Globus pallidus (tissue), 1 donor: Measurements from ENCODE around the gene LAGE3.
A peak's percentile ranks its signal among the peaks of the same experiment; 100 is the strongest.
"Not testable (repeated sequence)": the region's sequence is repeated elsewhere in the genome, so short reads cannot be mapped to it uniquely, and the experiment has no call there.

ENCODE experiments used
- DNase-seq: peaks from one replicate; pipeline ENCODE4 v3.0.0-alpha.2; 2015; ENCODE audit warnings: low spot score

The LAGE3 gene

DNA sequence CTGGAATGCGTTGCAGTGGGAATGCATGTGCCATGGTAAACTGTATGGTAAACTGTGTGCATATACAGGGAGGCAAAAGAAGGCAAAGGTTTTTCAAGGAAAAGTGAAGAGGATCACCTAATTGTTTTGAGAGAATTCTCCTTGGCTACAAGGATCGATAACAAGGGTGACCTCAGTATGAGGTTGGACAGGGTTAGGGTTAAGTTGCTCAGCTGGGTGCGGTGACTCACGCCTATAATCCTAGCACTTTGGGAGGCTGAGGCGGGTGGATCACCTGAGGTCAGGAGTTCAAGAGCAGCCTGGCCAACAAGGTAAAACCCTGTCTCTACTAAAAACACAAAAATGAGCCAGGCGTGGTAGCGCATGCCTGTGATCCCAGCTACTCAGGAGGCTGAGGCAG lies 22.3 kb upstream of the LAGE3 start:
- DNase-seq: not testable (repeated sequence)

DNA sequence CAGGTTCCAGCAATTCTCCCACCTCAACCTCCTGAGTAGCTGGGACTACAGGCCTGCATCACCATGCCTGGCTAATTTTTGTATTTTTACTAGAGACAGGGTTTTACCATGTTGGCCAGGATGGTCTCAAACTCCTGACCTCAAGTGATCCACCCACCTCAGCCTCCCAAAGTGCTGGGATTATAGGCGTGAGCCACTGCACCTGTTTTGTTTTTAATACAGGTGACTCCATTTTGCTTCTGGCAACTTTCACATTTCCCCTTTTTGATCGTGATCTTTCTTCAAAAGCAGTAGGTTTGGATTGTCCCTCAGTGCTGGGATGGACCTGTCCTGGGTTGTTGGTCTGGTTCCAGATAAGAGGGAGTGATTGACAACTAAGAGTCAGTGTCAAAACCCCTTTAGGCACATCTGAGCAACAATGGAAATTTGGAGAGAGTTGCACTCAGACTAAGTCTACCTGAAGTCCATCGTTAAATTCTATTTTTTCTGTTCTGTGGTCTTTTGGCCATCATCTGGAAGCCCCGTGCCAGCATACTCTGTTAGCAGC lies 17.6 kb upstream of the LAGE3 start:
- not testable (repeated sequence) for DNase-seq

DNA sequence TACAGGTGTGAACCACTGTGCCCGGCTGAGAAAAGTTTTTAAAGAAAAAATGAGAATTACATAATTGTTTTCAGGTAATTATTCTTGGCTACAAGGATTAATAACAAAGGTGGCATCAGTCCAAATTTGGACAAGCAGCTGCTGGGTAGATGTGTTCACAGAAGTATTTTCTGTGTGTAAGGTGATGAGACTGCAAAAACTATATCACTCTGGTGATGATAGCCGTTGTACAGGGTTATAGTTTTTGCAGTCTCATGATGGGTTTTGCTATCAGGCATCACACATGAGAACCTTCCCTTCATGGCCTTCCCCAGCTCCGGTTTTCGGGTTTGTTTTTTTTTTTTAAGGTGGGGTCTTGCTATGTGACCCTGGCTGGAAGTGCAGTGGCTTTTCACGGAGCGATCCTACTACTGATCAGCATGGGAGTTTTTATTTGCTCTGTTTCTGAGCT lies 16.4 kb upstream of the LAGE3 start:
- no peak for DNase-seq

DNA sequence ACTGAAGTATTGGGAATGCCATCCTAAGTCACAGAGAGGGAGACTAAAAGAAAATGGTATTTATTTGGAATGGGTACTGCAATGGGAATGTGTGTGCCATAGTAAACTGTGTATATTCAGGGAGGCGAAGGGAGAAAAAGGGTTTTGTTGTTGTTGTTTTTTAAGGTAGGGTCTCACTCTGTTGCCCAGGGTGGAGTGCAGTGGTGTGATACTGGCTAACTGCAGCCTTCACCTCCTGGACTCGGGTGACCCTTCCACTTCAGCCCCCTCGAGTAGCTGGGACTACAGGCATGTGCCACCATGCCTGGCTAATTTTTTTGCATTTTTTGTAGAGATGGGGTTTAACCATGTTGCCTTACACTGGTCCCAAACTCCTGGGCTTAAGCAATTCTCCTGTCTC lies 15.6 kb upstream of the LAGE3 start:
- no peak for DNase-seq

DNA sequence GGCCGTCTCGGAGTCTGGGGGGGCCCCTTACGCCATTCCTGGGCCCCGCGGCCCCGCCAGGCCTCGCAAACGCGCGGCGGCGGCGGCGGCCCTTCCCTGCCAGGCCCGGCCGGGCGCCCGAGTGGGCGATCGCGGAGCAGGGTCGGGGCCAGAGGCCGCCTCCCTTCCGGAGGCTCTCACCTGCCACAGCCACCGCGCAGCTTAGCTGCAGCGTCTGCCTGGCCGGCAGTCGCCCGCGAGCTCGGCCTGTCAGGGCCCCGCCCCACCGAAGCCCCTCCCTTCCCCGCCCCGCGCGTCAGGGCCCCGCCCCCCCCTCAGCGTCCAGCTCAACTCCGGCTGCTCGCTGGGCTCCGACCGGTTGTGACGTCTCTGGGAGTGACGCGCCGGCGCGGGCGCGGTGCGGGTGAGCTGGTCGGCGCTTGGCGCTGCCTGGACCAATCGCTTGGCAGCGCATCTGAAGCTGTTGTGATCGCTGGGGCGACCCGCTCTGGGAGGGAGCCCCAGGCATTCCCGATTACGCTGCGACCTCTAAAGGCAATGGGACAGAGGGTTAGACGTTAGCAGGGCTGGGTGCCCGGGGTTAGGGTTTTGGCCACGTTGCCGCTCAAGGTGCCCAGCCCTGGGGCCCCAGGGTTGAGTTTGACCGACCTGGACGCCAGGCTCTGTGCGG lies 11.5 kb upstream of the LAGE3 start, which contains the start of gene SLC10A3:
SLC10A3 (minus strand) TSS at position 216 of the 670 bp plus-strand sequence. CDS start 1,689 bp downstream, outside the sequence.
- peak; percentile 95 for DNase-seq

DNA sequence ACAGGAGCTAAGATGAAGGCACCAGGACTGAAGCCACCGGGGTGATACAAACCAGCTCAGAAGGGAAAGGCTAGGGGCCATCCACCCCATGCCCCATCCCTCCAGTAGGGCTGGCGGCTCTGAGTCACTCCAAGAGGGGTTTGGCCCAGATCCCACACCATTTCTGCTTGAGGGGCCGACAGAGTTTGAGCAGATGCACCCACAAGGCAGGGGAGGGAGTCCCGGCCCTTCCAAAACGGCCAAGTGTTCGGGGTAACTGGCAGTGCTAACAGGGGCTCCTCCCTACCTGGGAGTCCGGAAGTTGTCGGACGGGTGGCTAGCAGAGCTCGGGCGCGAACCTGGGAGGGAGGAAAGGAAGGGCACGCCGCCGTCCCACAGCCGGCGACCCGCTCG lies 10.9 kb upstream of the LAGE3 start:
- DNase-seq: no peak

DNA sequence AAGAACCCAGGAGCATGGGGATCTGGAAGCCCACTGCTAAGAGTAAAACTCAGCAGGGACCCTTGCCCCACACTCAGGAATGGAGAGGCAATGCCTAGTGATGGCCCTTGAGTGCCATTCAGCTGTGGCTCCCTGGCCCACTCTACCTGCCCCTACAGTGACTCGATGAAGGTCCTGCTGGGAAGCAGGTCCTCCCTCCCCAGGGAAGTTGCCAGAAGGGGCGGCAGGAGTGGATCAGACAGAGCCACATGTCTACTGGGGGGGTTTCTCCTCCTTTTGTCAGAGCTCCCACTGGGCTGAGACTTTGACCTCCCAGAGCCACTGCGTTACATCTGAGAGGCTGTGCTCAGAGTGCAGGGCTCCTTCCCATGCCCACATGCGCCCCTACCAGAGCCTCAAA lies 10.1 kb upstream of the LAGE3 start:
- no peak for DNase-seq

DNA sequence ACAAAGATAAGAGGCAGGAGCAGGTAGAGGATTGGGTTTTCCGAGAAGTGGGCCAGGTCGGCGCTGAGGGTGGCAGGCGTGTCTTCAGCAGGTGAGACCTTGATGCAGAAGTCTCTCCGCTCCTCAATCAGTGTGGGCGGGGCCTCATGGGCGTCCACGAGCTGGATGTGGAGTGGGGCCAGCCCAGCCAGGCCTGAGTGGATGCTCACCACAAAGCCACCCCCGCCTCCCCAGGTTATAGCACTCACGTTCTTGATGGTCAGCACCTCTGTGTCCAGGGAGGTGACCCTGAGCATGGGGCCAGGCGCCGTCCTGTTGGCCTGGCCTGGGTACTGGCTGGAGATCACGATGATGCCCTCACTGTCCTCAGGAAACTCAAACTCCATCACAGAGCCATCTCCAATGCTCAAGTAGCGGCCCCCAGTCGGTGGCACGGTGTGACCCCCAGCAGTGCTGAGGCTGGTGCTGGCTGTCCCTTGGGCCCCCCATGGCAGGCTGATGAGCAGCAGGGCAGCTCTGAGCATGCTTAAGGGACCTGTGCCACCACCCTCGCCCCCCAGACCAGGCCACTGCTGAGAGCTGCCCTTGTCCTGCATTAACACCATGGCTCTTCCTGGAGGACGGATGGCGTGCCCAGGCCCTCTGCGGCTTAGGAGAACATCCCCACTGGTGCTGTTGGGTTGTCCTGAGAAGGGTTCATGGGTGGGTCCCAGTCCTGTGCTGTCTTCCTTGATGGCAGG lies 9.4 kb upstream of the LAGE3 start:
- no peak for DNase-seq

DNA sequence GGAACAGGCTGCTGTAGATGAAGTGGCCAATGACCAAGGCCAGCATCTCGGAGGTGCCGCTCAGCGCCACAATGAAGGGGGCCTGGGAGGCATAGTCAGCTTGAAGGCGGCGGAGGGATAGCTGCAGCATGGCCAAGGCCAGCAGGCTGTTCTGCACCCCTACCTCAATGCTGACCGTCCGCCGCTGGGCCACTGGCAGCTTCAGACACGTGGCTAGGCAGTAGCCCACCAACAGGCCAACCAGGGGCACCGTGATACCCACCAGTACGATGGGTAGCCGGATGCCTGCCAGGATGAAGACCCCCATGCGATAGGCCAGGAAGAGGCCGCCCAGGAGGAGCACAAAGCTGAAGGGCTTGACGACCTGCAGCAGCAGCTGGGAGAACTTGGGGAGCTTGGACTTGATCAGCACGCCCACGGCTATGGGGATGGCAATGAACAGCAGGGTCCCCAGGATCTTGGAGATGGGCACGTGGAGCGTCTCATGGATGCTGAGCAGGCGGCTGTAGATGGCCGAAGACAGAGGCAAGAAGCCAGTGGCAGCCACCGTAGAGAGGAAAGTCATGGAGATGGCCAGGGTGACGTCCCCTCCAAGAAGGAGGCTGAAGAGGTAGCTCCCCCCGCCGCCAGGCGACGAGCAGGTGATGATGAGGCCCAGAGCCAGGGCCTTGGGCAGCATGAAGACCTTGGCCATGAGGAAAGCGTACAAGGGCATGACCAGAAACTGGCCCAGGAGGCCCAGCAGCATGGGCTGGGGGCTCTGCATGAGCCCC lies 8.6 kb upstream of the LAGE3 start:
- DNase-seq: no peak

DNA sequence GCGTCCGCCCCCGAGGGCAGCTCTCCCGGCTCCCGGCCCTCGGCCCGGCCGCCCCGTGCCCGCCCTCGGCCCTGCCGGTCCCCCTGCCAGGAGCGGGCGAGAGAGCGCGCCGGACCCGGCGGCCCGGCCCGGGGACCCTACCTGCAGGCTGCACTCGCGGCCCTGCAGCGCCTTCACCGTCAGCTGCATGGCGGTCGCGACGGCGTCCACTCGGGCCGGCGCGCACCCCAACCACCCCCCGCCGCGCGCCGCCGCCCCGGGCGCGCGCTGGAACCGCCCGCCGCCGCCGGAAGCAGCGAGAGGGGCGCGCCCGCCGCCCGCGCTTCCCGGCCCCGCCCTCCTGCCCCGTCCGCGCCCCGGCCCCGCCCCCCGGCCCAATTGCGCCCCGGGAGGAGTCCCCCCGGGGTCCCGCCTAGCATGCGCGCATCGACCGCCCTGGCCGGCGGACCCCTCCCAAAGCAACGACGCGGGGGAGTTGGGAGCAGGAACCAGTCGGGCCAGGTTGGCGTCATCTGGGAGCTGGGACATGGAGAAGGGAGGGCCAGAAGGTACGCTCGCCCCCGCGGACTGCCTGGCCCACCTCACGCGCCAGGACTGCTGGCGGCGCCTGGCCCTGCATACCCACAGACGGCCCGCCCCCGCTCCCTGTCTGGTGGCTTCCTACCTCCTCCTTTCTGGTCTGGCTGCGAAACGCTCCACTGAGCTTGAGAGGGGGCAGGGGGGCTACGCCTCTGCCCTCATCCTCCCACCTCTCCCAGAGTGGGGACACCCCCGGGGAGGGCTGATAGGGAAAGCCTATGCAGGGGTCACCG lies 7.5 kb upstream of the LAGE3 start, which contains the start of gene UBL4A:
UBL4A (minus strand) TSS at position 220 of the 812 bp plus-strand sequence; CDS start at position 189, 31 bp downstream.
- DNase-seq: no peak

DNA sequence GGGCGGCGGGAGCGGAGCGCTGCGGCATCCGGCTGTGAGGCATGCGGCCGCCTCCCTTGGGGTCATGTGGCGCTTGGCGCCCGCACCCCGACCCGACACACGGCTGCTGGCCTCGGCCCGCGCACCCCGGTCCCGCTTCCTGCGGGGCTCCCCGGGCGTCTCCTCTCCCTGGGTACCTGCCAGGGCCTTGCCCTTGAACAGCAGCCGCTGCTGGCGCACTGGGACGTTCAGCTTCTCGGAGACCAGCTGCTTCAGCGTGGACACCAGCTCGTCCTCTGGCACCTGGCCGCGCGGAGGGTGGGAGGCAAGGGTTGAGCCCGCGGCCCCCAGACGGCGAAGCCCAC lies 6.9 kb upstream of the LAGE3 start:
- DNase-seq: no peak

DNA sequence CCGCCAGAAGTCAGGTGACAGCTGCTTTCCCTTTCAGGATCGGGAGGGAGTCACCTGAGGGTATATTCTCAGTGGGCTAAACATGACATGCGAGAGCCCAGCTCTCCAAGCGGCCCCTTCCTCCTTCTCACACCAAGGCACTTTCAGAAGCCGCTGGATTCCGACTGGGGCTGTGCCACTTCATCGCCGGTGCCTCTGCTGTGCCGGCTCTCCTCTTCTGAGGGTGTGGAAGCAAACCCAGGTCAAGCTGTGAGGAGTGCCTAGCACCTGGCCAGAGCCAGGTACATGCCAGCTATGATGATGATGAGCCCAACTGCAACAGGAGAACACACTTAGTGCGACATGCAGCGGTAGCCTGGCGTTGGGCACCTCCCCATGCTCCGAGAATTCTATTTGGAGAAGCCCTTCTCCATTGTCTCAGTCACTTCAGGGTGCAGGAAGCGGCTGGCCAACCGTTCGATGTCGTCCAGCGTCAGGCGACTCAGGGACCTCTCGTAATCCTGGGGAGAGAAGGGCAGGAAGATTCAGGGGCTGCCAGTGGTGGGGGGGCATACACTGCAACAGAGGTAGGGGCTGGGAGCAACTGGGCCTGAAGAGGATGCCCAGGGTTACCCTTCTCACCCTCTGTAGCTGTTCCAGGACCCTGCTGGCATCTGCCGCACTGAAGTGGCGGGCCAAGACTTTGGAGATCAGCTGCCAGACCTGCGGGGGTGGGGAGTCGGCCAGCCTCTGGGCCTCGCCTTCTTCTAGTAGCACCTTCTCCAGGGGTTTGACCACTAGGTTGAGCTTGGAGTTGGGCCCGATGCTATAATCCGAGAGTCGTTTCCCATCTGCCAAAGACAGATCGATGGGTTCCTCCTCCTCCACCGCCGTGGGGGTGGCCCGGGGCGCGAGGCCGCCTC lies 6.3 kb upstream of the LAGE3 start:
- DNase-seq: no peak

DNA sequence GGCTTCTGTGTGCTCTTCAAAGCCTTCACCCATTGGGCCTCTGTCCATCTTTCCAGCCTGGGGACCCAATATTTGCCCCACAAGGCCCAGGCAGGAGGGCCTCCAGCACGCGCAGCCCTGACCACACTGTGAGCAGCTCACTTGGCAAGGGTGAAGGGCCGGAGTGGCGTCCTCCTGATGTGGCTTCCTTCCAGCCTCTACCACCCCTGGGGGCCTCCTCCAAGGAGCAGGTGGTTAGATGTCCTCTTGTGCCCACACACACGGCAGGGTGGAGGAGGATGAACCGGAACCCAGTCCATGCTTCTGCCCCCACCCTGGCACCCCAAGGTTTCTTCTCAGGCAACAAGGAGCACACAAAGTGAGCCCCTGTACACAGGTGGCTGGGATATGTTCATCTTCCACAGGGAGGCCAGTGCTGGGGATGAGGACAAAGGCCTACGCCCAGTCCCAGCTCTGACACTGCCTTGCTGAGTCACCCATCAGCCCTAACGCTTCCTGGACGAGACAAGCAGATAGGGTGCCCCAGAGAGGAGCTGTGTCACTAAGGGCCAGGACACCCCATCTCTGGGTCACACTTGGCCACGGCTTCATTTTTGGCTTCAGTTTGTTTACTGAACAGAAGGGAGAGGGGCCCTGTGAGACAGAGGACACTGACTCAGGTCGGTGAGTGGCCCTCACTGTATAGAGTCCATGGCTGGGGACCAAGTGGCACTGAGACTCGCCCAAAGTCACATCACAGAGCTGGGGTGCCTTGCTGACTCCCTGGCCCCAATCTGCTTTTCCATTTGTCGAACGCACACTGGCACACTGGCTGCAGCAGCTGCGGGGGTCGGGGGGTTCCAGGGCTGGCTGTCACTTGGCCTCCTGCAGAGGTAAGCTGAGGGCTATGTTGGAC lies 5.4 kb upstream of the LAGE3 start:
- no peak for DNase-seq

DNA sequence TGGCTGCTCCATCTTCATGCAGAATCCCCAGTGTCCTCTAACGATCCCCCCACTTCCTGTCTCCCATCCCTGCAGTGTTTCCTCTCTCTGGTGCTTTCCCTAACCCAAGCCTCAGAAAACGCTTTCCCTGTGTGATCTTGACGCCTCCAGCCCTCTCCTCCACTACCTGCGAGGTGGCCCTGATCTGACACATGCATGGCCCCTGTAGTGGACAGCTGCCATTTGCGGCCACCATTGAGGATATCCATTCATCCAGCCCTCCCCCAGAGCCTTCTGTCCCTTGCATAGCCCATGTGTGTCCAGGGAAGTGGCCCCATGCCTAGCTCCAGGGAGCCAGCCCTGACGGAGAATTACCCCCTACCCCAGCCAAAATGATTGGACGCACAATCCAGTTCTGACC lies 4.2 kb upstream of the LAGE3 start:
- no peak for DNase-seq

DNA sequence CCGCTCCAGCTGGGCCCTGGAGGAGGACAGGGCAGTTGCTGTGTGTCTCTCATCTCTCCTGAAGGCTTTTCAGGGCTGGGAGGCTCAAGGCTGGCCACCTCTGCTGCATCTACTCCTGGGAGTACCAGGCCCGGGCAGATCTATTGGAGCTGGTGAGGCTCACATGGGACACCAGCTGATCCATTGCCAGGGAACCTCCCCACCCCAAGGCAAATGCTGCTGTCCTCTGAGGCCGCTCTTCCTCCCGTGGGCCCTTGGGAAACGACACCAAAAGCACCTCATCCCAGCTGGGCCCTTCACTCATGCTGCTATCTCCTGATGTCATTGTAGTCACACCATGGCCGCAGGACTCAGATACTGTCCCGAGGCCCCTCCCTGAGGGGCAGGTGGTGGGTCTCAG lies 3.7 kb upstream of the LAGE3 start:
- DNase-seq: no peak

DNA sequence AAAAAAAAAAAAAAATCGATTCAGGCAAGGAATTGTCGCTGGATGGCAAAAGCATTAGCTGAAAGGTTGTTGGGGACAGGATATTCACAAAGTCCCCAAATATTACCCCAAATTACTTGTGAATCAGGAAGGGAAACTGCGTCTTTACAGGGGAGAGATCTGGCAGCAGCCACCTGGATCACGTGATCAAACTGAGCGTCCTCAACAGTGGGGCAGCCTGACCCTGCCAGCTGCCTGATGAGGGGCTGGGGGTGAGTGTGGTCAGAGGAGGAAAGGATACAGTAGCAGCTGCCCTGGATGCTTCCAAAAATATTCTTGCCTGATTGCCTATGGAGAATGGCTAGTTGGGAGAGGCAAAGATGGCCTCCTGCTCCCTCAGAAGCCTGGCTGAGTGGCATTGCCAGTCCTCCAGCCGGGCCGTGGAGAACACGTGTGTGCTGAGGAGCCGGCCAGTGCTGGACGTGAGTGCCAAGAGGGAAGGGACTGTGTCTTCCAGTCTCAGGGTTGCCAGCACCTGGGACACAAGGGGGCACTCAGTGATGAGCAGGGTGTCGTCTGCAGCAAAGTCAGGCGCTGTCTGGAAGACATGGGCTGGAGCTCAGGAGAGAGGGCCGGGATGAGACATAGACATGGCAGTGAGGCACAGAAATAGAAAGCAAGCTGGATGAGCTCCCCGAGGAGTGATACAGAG lies 3.0 kb upstream of the LAGE3 start:
- no peak for DNase-seq

DNA sequence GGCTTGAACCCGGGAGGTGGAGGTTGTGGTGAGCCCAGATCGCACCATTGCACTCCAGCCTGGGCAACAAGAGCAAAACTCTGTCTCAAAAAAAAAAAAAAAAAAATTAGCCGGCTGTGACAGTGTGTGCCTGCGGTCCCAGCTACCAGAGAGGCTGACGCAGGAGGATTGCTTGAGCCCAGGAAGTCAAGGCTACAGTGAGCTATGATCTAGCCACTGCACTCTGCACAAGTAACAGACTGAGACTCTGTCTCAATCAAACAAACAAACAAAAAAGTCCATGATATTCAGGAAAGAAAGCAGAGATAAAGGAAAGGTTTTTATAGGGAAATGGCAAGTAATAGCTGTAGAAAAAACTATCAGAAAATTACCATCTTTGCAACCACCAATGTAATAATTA lies 2.1 kb upstream of the LAGE3 start:
- DNase-seq: no peak

DNA sequence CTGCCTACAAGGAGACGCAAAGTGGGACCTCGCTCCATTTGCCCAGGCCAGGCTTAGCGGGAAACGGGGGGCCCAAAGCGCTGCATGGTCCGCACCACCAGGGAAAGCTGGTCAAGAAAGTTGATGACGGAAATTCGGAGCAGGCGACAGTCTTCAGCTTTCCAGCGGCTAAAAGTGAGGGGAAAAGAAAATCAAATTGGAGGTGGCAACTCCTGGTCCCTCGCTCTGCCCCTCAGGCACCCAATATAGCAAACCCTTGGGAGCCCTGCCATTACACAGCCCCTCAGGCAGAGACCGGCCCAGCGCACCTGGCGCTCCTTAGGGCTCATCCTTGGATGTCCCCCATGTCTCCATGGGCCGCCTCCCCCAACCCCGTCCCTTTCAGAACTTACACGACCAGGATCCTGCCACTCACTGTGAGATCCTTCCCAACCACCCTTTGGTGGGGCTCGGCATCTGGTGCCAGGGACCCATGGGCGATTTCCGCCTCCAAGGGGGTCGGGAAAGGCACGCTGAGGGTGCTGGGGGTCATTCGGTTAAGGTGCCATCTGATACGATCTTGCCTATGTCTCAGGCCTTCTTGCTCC lies 1.1 kb downstream of the LAGE3 start:
- no peak for DNase-seq

DNA sequence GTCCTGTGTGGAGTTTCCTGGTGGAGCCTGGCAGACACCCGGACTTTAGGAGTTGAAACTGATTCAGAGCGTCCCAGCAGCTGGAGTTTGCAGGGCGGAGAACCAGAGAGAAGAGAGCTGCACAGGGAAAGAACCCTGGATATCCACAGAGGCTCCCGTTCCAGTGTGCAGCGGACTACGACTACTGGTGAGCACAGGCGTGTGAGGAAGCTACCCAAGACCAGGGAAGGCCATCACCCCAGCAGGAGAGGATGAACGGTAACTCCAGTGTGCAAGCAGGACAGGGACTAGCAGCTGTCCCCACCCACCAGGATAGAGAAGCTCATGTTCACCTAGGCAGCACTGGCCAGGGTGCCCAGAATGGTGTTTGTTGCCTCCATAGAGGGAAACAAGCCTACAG lies 2.3 kb downstream of the LAGE3 start:
- DNase-seq: no peak
